Large intestine (tissue), 12 donors: ENCODE measurements around the gene CASS4. TPM values are rescaled to one million over a fixed set of nuclear protein-coding genes. Genes with fewer than 3 reads are reported as not detected.

Experiments
- DNase-seq, 2 donors: peaks; one replicate each; pipeline versions ENCODE4 v3.0.0 to v3.0.0-alpha.2; 2013
- H3K27ac ChIP-seq: one replicate; pipeline ENCODE4 v1.5.1; 2013; ENCODE audit warnings: low read length
- H3K27me3 ChIP-seq: 2 replicates; pipeline ENCODE4 v1.6.1; 2013; ENCODE audit warnings: low read length; ENCODE audit not compliant: control insufficient read depth, insufficient read depth
- H3K36me3 ChIP-seq: 2 replicates; pipeline ENCODE4 v1.6.1; 2013; ENCODE audit warnings: low read length; ENCODE audit not compliant: control insufficient read depth, insufficient read depth
- H3K4me1 ChIP-seq: one replicate; pipeline ENCODE4 v1.6.1; 2013; ENCODE audit warnings: low read length; ENCODE audit not compliant: control insufficient read depth, insufficient read depth
- H3K4me3 ChIP-seq: one replicate; pipeline ENCODE4 v1.5.1; 2013; ENCODE audit warnings: low read length
- H3K9me3 ChIP-seq: one replicate; pipeline ENCODE4 v1.6.1; 2013; ENCODE audit warnings: mild to moderate bottlenecking, low read depth, low read length, moderate library complexity; ENCODE audit not compliant: control insufficient read depth
- WGBS: methylation state at CpG from one replicate; pipeline ENCODE4 v1.1.5; 2013; ENCODE audit warnings: low lambda C conversion rate; ENCODE audit not compliant: insufficient coverage; 5-methylcytosine and 5-hydroxymethylcytosine counted together
- long read RNA-seq, 11 donors: transcript quantifications; one replicate each; lab custom pipeline, GENCODE V29; 2026
- polyA plus RNA-seq: library from polyadenylated mRNA; unstranded; fragments of 120-200 nt; gene quantifications from one replicate; pipeline ENCODE4 v1.2.1, GENCODE V29; 2013

CASS4 gene
- polyA plus RNA-seq, result 1.2 TPM
- long read RNA-seq, donor 1, result 0 reads
- long read RNA-seq, donor 2, result 0 reads
- long read RNA-seq, donor 3, result 0 reads
- long read RNA-seq, donor 4, result 0 reads
- long read RNA-seq, donor 5, result 0 reads
- long read RNA-seq, donor 6, partial matches to known transcripts, result 0 of 1 reads
- long read RNA-seq, donor 6, other reads (novel, unspliced or antisense), result 0 of 1 reads
- long read RNA-seq, donor 7, result 0 reads
- long read RNA-seq, donor 8, result 0 reads
- long read RNA-seq, donor 9, result 0 reads
- long read RNA-seq, donor 10, result 0 reads
- long read RNA-seq, donor 11, result 0 reads

- Histone ChIP-seq H3K27ac (peak within 1 kb of the TSS; percentile 58), H3K4me1 (no peaks in the 10 kb centered on the region), H3K27me3 (no peaks in the 10 kb centered on the region), H3K9me3 (no peaks in the 10 kb centered on the region), H3K36me3 (peaks cover 16% of the 10 kb centered on the region), H3K4me3 (peak within 1 kb of the TSS; percentile 12)
- peak; percentile 30 to 65 for DNase-seq
- WGBS, result no CpG with 5 or more reads among the region's 10 CpGs
These were observed at the start of gene CASS4 for GRCh38 chr20:56411759-56412472. Gene CASS4, plus strand, starts transcription at chr20:56412260. Its CDS starts 199 bp downstream, at chr20:56412459.

GRCh38 chr20:56362833-56363413 lies 49.1 kb upstream of the CASS4 start:
- DNase-seq, result no peak
- Histone ChIP-seq H3K27ac (no peak overlapping the region), H3K4me3 (no peak overlapping the region)

GRCh38 chr20:56363491-56363890 lies 48.6 kb upstream of the CASS4 start:
- DNase-seq, result no peak
- Histone ChIP-seq H3K27me3 (no peaks in the 10 kb centered on the region), H3K27ac (no peak overlapping the region), H3K9me3 (no peaks in the 10 kb centered on the region), H3K36me3 (peaks cover 29% of the 10 kb centered on the region), H3K4me1 (peaks cover 7% of the 10 kb centered on the region), H3K4me3 (no peak overlapping the region)
- 100% methylated on average over 2 of the region's 6 CpGs for WGBS

More at GRCh38 chr20:56362833-56363413, 49.1 kb upstream of the CASS4 start:
- H3K36me3 ChIP-seq, result peaks cover 26% of the 10 kb centered on the region
- H3K27me3 ChIP-seq, result no peaks in the 10 kb centered on the region
- no peaks in the 10 kb centered on the region for H3K9me3 ChIP-seq
- WGBS, result 100% methylated on average over 1 of the region's 8 CpGs
- H3K4me1 ChIP-seq, result peaks cover 7% of the 10 kb centered on the region

GRCh38 chr20:56368351-56369134 lies 43.5 kb upstream of the CASS4 start:
- H3K36me3 ChIP-seq, result peaks cover 58% of the 10 kb centered on the region
- no CpG with 5 or more reads among the region's 6 CpGs for WGBS
- no peak overlapping the region for H3K27ac ChIP-seq
- no peaks in the 10 kb centered on the region for H3K4me1 ChIP-seq
- H3K9me3 ChIP-seq, result no peaks in the 10 kb centered on the region
- H3K4me3 ChIP-seq, result no peak overlapping the region
- DNase-seq, result no peak
- H3K27me3 ChIP-seq, result no peaks in the 10 kb centered on the region

GRCh38 chr20:56369179-56369578 lies 42.9 kb upstream of the CASS4 start:
- Histone ChIP-seq H3K36me3 (peaks cover 59% of the 10 kb centered on the region), H3K27me3 (no peaks in the 10 kb centered on the region), H3K27ac (no peak overlapping the region), H3K4me3 (no peak overlapping the region), H3K9me3 (no peaks in the 10 kb centered on the region), H3K4me1 (no peaks in the 10 kb centered on the region)
- WGBS, result 100% methylated on average over 2 of the region's 4 CpGs
- DNase-seq, result no peak

- WGBS, result 100% methylated on average over 1 of the region's 11 CpGs
- Histone ChIP-seq H3K4me1 (no peaks in the 10 kb centered on the region), H3K27me3 (no peaks in the 10 kb centered on the region), H3K36me3 (peaks cover 40% of the 10 kb centered on the region), H3K27ac (no peak overlapping the region), H3K4me3 (no peak overlapping the region), H3K9me3 (no peaks in the 10 kb centered on the region)
- no peak for DNase-seq
These were observed 40.1 kb upstream of the CASS4 start for GRCh38 chr20:56371977-56372376.

- WGBS, result 60% methylated on average over 1 of the region's 1 CpG
- H3K27me3 ChIP-seq, result no peaks in the 10 kb centered on the region
- H3K36me3 ChIP-seq, result peaks cover 39% of the 10 kb centered on the region
- H3K27ac ChIP-seq, result no peak overlapping the region
- H3K9me3 ChIP-seq, result no peaks in the 10 kb centered on the region
- H3K4me3 ChIP-seq, result no peak overlapping the region
- H3K4me1 ChIP-seq, result no peaks in the 10 kb centered on the region
- DNase-seq, result no peak
These were observed 39.2 kb upstream of the CASS4 start for GRCh38 chr20:56372850-56373249.

GRCh38 chr20:56373942-56374341 lies 38.1 kb upstream of the CASS4 start:
- Histone ChIP-seq H3K4me1 (no peaks in the 10 kb centered on the region), H3K27ac (no peak overlapping the region), H3K27me3 (no peaks in the 10 kb centered on the region), H3K4me3 (no peak overlapping the region), H3K36me3 (peaks cover 42% of the 10 kb centered on the region), H3K9me3 (no peaks in the 10 kb centered on the region)
- no peak for DNase-seq
- no CpG with 5 or more reads among the region's 1 CpG for WGBS

- Histone ChIP-seq H3K27ac (no peak overlapping the region), H3K36me3 (peaks cover 33% of the 10 kb centered on the region), H3K27me3 (no peaks in the 10 kb centered on the region), H3K4me1 (no peaks in the 10 kb centered on the region), H3K9me3 (no peaks in the 10 kb centered on the region), H3K4me3 (no peak overlapping the region)
- no peak for DNase-seq
- WGBS, result 100% methylated on average over 1 of the region's 2 CpGs
These were observed 35.7 kb upstream of the CASS4 start for GRCh38 chr20:56376331-56376730.

GRCh38 chr20:56378386-56378785 lies 33.7 kb upstream of the CASS4 start:
- Histone ChIP-seq H3K4me3 (no peak overlapping the region), H3K27me3 (no peaks in the 10 kb centered on the region)
- 80% methylated on average over 1 of the region's 3 CpGs for WGBS

More at GRCh38 chr20:56378386-56378785, 33.7 kb upstream of the CASS4 start:
- Histone ChIP-seq H3K36me3 (peaks cover 28% of the 10 kb centered on the region), H3K27ac (no peak overlapping the region), H3K4me1 (no peaks in the 10 kb centered on the region), H3K9me3 (no peaks in the 10 kb centered on the region)
- no peak for DNase-seq
